Activated T-helper 17 cell treated with anti-CD3 and anti-CD28 coated beads, Interleukin-2, amount 50 U/mL, for 72 hours (primary cell): ENCODE measurements around the gene PPP1CC. TPM values are rescaled to one million over a fixed set of nuclear protein-coding genes. Genes with fewer than 3 reads are reported as not detected.

ENCODE experiments used
- ATAC-seq: fragments of 150-1000 bp; cut with Tn5 transposase; replicated peaks from 2 replicates; pipeline ENCODE4 v1.10.0; 2021; ENCODE audit warnings: mild to moderate bottlenecking, moderate library complexity
- H3K27ac Mint-ChIP-seq: one replicate; pipeline ENCODE4 v1.8.0; 2022; ENCODE audit warnings: mixed read lengths
- H3K27me3 Mint-ChIP-seq: one replicate; pipeline ENCODE4 v1.8.0; 2022; ENCODE audit warnings: mixed read lengths
- H3K36me3 Mint-ChIP-seq: one replicate; pipeline ENCODE4 v1.8.0; 2022; ENCODE audit warnings: low read depth, mild to moderate bottlenecking, mixed read lengths
- H3K4me1 Mint-ChIP-seq: one replicate; pipeline ENCODE4 v1.8.0; 2022; ENCODE audit warnings: mixed read lengths
- H3K4me3 Mint-ChIP-seq: one replicate; pipeline ENCODE4 v1.8.0; 2022; ENCODE audit warnings: mild to moderate bottlenecking, mixed read lengths
- H3K9me3 Mint-ChIP-seq: one replicate; pipeline ENCODE4 v1.8.0; 2022; ENCODE audit warnings: mixed read lengths
- total RNA-seq, 2 donors: library from RNA; stranded (reverse); gene quantifications; one replicate each; pipeline ENCODE4 v1.2.3, GENCODE V29; 2022

Gene PPP1CC
- total RNA-seq, 2 donors from 2014 or later = 185 to 259 TPM

- no peaks in the 10 kb centered on the region for H3K4me1 Mint-ChIP-seq
- no peak overlapping the region for H3K27ac Mint-ChIP-seq
- no peak for ATAC-seq
- H3K9me3 Mint-ChIP-seq = no peaks in the 10 kb centered on the region
- no peaks in the 10 kb centered on the region for H3K27me3 Mint-ChIP-seq
- no peaks in the 10 kb centered on the region for H3K36me3 Mint-ChIP-seq
- no peak overlapping the region for H3K4me3 Mint-ChIP-seq
Observed at GRCh38 chr12:110696283-110696682, 46.4 kb downstream of the PPP1CC start.

DNA sequence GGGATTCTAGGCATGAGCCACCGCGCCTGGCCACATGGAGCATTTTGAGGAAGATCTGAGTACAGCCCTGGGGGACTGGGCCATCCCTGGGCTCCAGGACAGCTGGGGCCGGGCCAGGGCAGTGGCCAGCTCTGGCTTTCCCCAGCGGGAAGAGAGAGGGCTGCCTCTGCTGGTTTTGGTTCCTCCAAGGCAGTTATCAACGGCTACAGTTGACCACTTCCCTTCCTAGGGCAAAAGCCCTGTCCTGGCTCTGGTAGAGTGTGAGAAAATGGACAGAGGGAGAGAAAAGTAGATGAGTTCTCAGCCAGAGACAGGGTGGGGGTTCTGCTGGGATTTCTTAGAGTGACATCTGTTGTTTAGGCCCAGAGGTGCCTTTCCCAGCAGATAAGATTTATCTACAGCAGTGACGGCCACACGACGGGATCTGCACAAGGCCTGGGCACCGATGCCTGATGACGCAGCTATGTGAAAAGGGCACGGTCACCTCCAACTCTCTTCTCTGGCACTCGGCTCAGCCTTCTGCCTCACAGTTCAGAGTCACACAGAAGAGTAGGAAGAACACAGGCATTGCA is 48.3 kb downstream of the PPP1CC start:
- no peaks in the 10 kb centered on the region for H3K27me3 Mint-ChIP-seq
- ATAC-seq = no peak
- H3K9me3 Mint-ChIP-seq = no peaks in the 10 kb centered on the region
- peaks cover 9% of the 10 kb centered on the region for H3K4me1 Mint-ChIP-seq
- no peak overlapping the region for H3K4me3 Mint-ChIP-seq
- no peak overlapping the region for H3K27ac Mint-ChIP-seq
- H3K36me3 Mint-ChIP-seq = no peaks in the 10 kb centered on the region

DNA sequence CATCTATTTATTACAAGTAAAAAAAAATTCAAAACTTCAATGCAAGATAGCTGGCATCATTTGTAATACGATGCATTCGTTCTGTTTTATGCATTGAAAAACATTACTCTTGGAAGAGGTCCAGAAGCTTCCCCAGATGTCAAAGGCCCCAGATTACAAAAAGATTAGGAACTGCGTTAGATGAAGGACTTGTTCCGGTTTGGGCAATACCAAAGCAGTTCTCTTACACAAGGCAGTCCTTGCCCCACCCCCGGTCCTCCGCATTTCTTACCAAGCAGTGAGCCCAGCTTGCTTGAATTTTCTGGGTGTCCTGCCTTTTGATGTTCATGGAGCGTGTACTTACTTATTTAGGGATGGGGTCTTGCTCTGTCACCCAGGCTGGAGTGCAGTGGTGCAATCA is 49.0 kb downstream of the PPP1CC start:
- Mint-ChIP-seq H3K4me3 (no peak overlapping the region), H3K4me1 (peaks cover 10% of the 10 kb centered on the region), H3K27me3 (no peaks in the 10 kb centered on the region), H3K36me3 (no peaks in the 10 kb centered on the region), H3K9me3 (no peaks in the 10 kb centered on the region), H3K27ac (no peak overlapping the region)
- ATAC-seq = no peak

DNA sequence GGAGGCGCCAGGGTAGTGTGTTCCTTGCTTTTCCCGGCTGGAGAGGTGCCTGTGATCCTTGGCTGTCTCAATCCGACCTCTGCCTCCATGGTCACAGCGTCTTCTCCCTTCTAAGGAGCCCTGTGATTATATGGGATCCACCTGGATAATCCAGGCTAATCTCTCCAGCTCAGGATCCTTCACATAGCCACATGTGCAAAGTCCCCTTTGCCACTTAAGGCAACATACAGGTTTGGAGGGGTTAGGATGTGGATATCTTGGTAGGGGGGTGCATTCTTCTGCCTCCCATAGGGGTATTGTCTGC is 52.6 kb downstream of the PPP1CC start:
- H3K4me3 Mint-ChIP-seq = peak overlapping the region; percentile 87
- H3K27ac Mint-ChIP-seq = peak overlapping the region; percentile 74
- no peak for ATAC-seq
- no peaks in the 10 kb centered on the region for H3K36me3 Mint-ChIP-seq
- peaks cover 3% of the 10 kb centered on the region for H3K27me3 Mint-ChIP-seq
- H3K9me3 Mint-ChIP-seq = no peaks in the 10 kb centered on the region
- peaks cover 10% of the 10 kb centered on the region for H3K4me1 Mint-ChIP-seq

- no peaks in the 10 kb centered on the region for H3K36me3 Mint-ChIP-seq
- ATAC-seq = peak; percentile 73
Observed at GRCh38 chr12:110689281-110690126, 53.2 kb downstream of the PPP1CC start.

GRCh38 chr12:110688446-110689280 is 54.0 kb downstream of the PPP1CC start, which contains the start of gene HVCN1:
HVCN1 (minus strand) TSS chr12:110689115; CDS start chr12:110683245, 5,870 bp downstream.
- Mint-ChIP-seq H3K36me3 (no peaks in the 10 kb centered on the region), H3K27ac (peak within 1 kb of the TSS; percentile 74), H3K4me3 (peak within 1 kb of the TSS; percentile 87), H3K27me3 (peaks cover 3% of the 10 kb centered on the region), H3K9me3 (no peaks in the 10 kb centered on the region), H3K4me1 (peaks cover 10% of the 10 kb centered on the region)
- ATAC-seq = peak; percentile 62

More at GRCh38 chr12:110689281-110690126, 53.2 kb downstream of the PPP1CC start:
- Mint-ChIP-seq H3K9me3 (no peaks in the 10 kb centered on the region), H3K4me3 (peak overlapping the region; percentile 87), H3K4me1 (peaks cover 10% of the 10 kb centered on the region), H3K27me3 (peaks cover 3% of the 10 kb centered on the region), H3K27ac (peak overlapping the region; percentile 74)

GRCh38 chr12:110687396-110688169 is 55.1 kb downstream of the PPP1CC start:
- peaks cover 3% of the 10 kb centered on the region for H3K27me3 Mint-ChIP-seq
- H3K4me3 Mint-ChIP-seq = peak overlapping the region; percentile 63
- H3K36me3 Mint-ChIP-seq = no peaks in the 10 kb centered on the region
- no peak overlapping the region for H3K27ac Mint-ChIP-seq
- peaks cover 10% of the 10 kb centered on the region for H3K4me1 Mint-ChIP-seq
- no peaks in the 10 kb centered on the region for H3K9me3 Mint-ChIP-seq
- ATAC-seq = no peak

- H3K36me3 Mint-ChIP-seq = no peaks in the 10 kb centered on the region
- no peak overlapping the region for H3K4me3 Mint-ChIP-seq
- peaks cover 10% of the 10 kb centered on the region for H3K4me1 Mint-ChIP-seq
- H3K9me3 Mint-ChIP-seq = no peaks in the 10 kb centered on the region
- H3K27me3 Mint-ChIP-seq = peaks cover 3% of the 10 kb centered on the region
- ATAC-seq = no peak
- no peak overlapping the region for H3K27ac Mint-ChIP-seq
Observed at GRCh38 chr12:110686294-110686903, 56.3 kb downstream of the PPP1CC start.

GRCh38 chr12:110684312-110684836 is 58.3 kb downstream of the PPP1CC start:
- no peak overlapping the region for H3K4me3 Mint-ChIP-seq
- H3K9me3 Mint-ChIP-seq = no peaks in the 10 kb centered on the region
- peaks cover under 1% of the 10 kb centered on the region for H3K4me1 Mint-ChIP-seq
- no peak overlapping the region for H3K27ac Mint-ChIP-seq
- H3K36me3 Mint-ChIP-seq = no peaks in the 10 kb centered on the region
- no peak for ATAC-seq
- H3K27me3 Mint-ChIP-seq = peaks cover 3% of the 10 kb centered on the region

GRCh38 chr12:110683888-110684287 is 58.8 kb downstream of the PPP1CC start:
- ATAC-seq = no peak
- H3K9me3 Mint-ChIP-seq = no peaks in the 10 kb centered on the region
- no peak overlapping the region for H3K27ac Mint-ChIP-seq
- H3K4me1 Mint-ChIP-seq = no peaks in the 10 kb centered on the region
- H3K27me3 Mint-ChIP-seq = peaks cover 3% of the 10 kb centered on the region
- H3K4me3 Mint-ChIP-seq = no peak overlapping the region
- no peaks in the 10 kb centered on the region for H3K36me3 Mint-ChIP-seq

- H3K27ac Mint-ChIP-seq = no peak overlapping the region
- H3K27me3 Mint-ChIP-seq = no peaks in the 10 kb centered on the region
- no peak for ATAC-seq
- no peaks in the 10 kb centered on the region for H3K9me3 Mint-ChIP-seq
- no peaks in the 10 kb centered on the region for H3K36me3 Mint-ChIP-seq
- peaks cover 8% of the 10 kb centered on the region for H3K4me1 Mint-ChIP-seq
- no peak overlapping the region for H3K4me3 Mint-ChIP-seq
Observed at GRCh38 chr12:110680032-110680431, 62.7 kb downstream of the PPP1CC start.

GRCh38 chr12:110679201-110679600 is 63.5 kb downstream of the PPP1CC start:
- H3K27ac Mint-ChIP-seq = no peak overlapping the region
- H3K36me3 Mint-ChIP-seq = no peaks in the 10 kb centered on the region
- ATAC-seq = no peak
- H3K27me3 Mint-ChIP-seq = no peaks in the 10 kb centered on the region
- peaks cover 8% of the 10 kb centered on the region for H3K4me1 Mint-ChIP-seq
- H3K4me3 Mint-ChIP-seq = no peak overlapping the region
- H3K9me3 Mint-ChIP-seq = no peaks in the 10 kb centered on the region

GRCh38 chr12:110677982-110678381 is 64.7 kb downstream of the PPP1CC start:
- no peak for ATAC-seq
- peaks cover 8% of the 10 kb centered on the region for H3K4me1 Mint-ChIP-seq
- no peaks in the 10 kb centered on the region for H3K36me3 Mint-ChIP-seq
- H3K9me3 Mint-ChIP-seq = no peaks in the 10 kb centered on the region
- H3K27me3 Mint-ChIP-seq = no peaks in the 10 kb centered on the region
- no peak overlapping the region for H3K4me3 Mint-ChIP-seq
- H3K27ac Mint-ChIP-seq = peak overlapping the region; percentile 45
